OCI-LY3 (cell line): ENCODE results near the gene LACTB.

Source experiments
- H2AFZ ChIP-seq: fragments of 200-600, 300-600 bp; shearing (Covaris generic); 2 replicates; pipeline ENCODE4 v1.6.0; 2014; ENCODE audit warnings: antibody characterized with exemption, low read depth, low read length
- H3K27ac ChIP-seq: fragments of 200-600, 300-600 bp; sonication (generic); 2 replicates; pipeline ENCODE4 v1.5.1; 2014; ENCODE audit warnings: mild to moderate bottlenecking, low read length, moderate library complexity, mixed read lengths
- H3K27me3 ChIP-seq: fragments of 200-600, 300-600 bp; sonication (generic); 2 replicates; pipeline ENCODE4 v1.6.1; 2014; ENCODE audit warnings: low read depth, low read length, mixed read lengths
- H3K36me3 ChIP-seq: fragments of 200-600, 300-600 bp; sonication (generic); replicated peaks from 2 replicates; pipeline ENCODE3; 2014; ENCODE audit warnings: low read depth, low read length, mixed read lengths
- H3K4me1 ChIP-seq: fragments of 300-600, 200-600 bp; sonication (generic); 2 replicates; pipeline ENCODE4 v1.6.1; 2014; ENCODE audit warnings: low read length, mixed read lengths
- H3K4me2 ChIP-seq: fragments of 200-600, 300-600 bp; sonication (generic); 2 replicates; pipeline ENCODE4 v1.6.1; 2014; ENCODE audit warnings: low read length, mixed read lengths
- H3K4me3 ChIP-seq: fragments of 300-600, 200-600 bp; sonication (generic); 2 replicates; pipeline ENCODE4 v1.5.1; 2014; ENCODE audit warnings: antibody characterized with exemption, mild to moderate bottlenecking, low read length, moderate library complexity
- H3K79me2 ChIP-seq: fragments of 300-600, 200-600 bp; shearing (Covaris generic); 2 replicates; pipeline ENCODE4 v1.6.1; 2014; ENCODE audit warnings: mild to moderate bottlenecking, low read length, mixed read lengths
- H3K9ac ChIP-seq: fragments of 300-600, 200-600 bp; shearing (Covaris generic); 2 replicates; pipeline ENCODE4 v1.6.0; 2014; ENCODE audit warnings: mild to moderate bottlenecking, low read length, moderate library complexity
- H3K9me3 ChIP-seq: fragments of 200-600, 300-600 bp; shearing (Covaris generic); 2 replicates; pipeline ENCODE4 v1.6.1; 2014; ENCODE audit warnings: low read length, mixed read lengths; ENCODE audit not compliant: insufficient read depth
- H4K20me1 ChIP-seq: fragments of 200-600, 300-600 bp; sonication (generic); 2 replicates; pipeline ENCODE4 v1.6.1; 2016; ENCODE audit warnings: low read length, mixed read lengths; ENCODE audit not compliant: insufficient read depth
- EZH2phosphoT487 ChIP-seq: fragments of 200-600 bp; shearing (Covaris generic); IDR thresholded peaks from 2 replicates; pipeline ENCODE4 v1.6.1; 2018; ENCODE audit warnings: antibody characterized with exemption, mixed run types, low read depth
- TF ChIP-seq, protein P1 (sequence below): fragments of 200-600, 300-600 bp; sonication (generic); IDR thresholded peaks from 2 replicates; pipeline ENCODE4 v1.5.1; 2014; ENCODE audit warnings: antibody characterized with exemption, low read length, low read depth

LACTB gene

DNA sequence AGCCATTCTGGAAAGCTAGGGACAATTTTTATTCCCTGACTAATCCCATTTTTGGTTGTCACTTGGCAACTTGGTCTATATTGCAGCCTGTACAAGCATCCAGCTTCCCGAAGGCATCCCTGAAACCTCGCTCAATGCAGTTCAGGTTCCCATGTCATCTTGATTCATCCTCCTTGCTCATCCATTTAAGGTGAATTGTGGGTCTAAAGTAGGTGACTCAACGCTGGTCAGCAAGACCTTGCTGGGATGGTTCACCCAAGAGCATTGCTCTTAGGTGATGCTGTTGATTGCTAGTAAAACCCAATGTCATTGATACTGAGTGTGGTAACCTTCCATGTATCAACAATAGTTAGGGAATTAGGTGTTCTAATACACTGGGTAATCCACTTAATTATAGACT, 54.6 kb downstream of the LACTB start:
- H3K4me1 ChIP-seq: peaks cover 23% of the 10 kb centered on the region
- no peaks in the 10 kb centered on the region for H3K9me3 ChIP-seq
- H3K36me3 ChIP-seq: no peaks in the 10 kb centered on the region
- no peak overlapping the region for H3K27ac ChIP-seq
- H3K4me2 ChIP-seq: no peak overlapping the region
- H3K79me2 ChIP-seq: no peaks in the 10 kb centered on the region
- H3K4me3 ChIP-seq: no peak overlapping the region
- H3K27me3 ChIP-seq: no peaks in the 10 kb centered on the region
- H4K20me1 ChIP-seq: no peaks in the 10 kb centered on the region
- H3K9ac ChIP-seq: no peak overlapping the region
- TF ChIP-seq EZH2phosphoT487: no peak
- TF ChIP-seq, protein P1, sequence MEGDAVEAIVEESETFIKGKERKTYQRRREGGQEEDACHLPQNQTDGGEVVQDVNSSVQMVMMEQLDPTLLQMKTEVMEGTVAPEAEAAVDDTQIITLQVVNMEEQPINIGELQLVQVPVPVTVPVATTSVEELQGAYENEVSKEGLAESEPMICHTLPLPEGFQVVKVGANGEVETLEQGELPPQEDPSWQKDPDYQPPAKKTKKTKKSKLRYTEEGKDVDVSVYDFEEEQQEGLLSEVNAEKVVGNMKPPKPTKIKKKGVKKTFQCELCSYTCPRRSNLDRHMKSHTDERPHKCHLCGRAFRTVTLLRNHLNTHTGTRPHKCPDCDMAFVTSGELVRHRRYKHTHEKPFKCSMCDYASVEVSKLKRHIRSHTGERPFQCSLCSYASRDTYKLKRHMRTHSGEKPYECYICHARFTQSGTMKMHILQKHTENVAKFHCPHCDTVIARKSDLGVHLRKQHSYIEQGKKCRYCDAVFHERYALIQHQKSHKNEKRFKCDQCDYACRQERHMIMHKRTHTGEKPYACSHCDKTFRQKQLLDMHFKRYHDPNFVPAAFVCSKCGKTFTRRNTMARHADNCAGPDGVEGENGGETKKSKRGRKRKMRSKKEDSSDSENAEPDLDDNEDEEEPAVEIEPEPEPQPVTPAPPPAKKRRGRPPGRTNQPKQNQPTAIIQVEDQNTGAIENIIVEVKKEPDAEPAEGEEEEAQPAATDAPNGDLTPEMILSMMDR: no peak
- H2AFZ ChIP-seq: no peak overlapping the region

GRCh38 chr15:63178034-63178433, 56.4 kb downstream of the LACTB start:
- Histone ChIP-seq H3K36me3 (no peaks in the 10 kb centered on the region), H3K9ac (no peak overlapping the region), H3K4me2 (0 out of 2 replicates have a peak overlapping the region, but pooled peaks have one; percentile 41), H4K20me1 (no peaks in the 10 kb centered on the region), H3K4me3 (no peak overlapping the region), H2AFZ (no peak overlapping the region; the same call in 1 of the 2 replicates), H3K27ac (no peak overlapping the region), H3K9me3 (no peaks in the 10 kb centered on the region), H3K4me1 (peaks cover 23% of the 10 kb centered on the region), H3K27me3 (no peaks in the 10 kb centered on the region), H3K79me2 (no peaks in the 10 kb centered on the region)
- no peak for TF ChIP-seq EZH2phosphoT487
- TF ChIP-seq, protein P1: no peak

DNA sequence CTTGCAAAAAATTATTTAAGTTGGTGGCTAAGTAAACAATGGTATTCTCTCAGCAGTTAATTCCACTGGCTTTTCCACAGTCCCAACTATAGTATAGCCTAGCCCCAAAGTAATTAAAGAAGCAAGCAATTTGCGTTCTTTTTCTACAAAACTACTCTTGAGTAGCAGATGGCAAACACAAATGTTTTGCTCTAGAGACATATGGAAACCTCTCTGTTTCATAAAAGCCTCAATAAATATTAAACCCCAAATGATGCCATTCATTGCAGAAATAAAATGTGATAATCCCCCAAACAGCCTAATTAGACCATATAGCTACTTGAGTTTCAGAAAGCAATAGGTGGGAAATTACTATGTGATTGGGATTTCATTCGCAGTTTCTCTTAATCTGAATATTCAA, 59.1 kb downstream of the LACTB start:
- H3K9me3 ChIP-seq: no peaks in the 10 kb centered on the region
- H3K4me3 ChIP-seq: no peak overlapping the region
- no peak overlapping the region for H3K4me2 ChIP-seq
- H3K79me2 ChIP-seq: no peaks in the 10 kb centered on the region
- H3K4me1 ChIP-seq: peaks cover 23% of the 10 kb centered on the region
- H3K9ac ChIP-seq: no peak overlapping the region
- H2AFZ ChIP-seq: no peak overlapping the region
- no peaks in the 10 kb centered on the region for H3K27me3 ChIP-seq
- TF ChIP-seq EZH2phosphoT487: no peak
- TF ChIP-seq, protein P1: no peak
- no peaks in the 10 kb centered on the region for H4K20me1 ChIP-seq
- no peak overlapping the region for H3K27ac ChIP-seq
- H3K36me3 ChIP-seq: no peaks in the 10 kb centered on the region

GRCh38 chr15:63181648-63182047, 60.0 kb downstream of the LACTB start:
- Histone ChIP-seq H3K27ac (no peak overlapping the region), H2AFZ (no peak overlapping the region), H3K9ac (no peak overlapping the region), H3K36me3 (no peaks in the 10 kb centered on the region), H3K79me2 (no peaks in the 10 kb centered on the region), H3K27me3 (no peaks in the 10 kb centered on the region), H3K9me3 (no peaks in the 10 kb centered on the region), H3K4me3 (no peak overlapping the region), H4K20me1 (no peaks in the 10 kb centered on the region), H3K4me1 (peaks cover 23% of the 10 kb centered on the region), H3K4me2 (no peak overlapping the region)
- no peak for TF ChIP-seq EZH2phosphoT487
- TF ChIP-seq, protein P1: no peak
